Naive thymus-derived CD4-positive, alpha-beta T cell (primary cell): ENCODE data around the gene HOXB8. TPM values are rescaled to one million over a fixed set of nuclear protein-coding genes. Genes with fewer than 3 reads are reported as not detected.

Source experiments
- ATAC-seq: fragments of 150-1000 bp; cut with Tn5 transposase; 2 replicates; pipeline ENCODE4 v1.10.0; 2021; ENCODE audit warnings: mild to moderate bottlenecking, moderate library complexity
- CTCF ChIA-PET: fragments of 350-600 bp; sonication (Branson Sonifier 250); formaldehyde crosslinking; loops from one replicate; lab custom pipeline; 2021; ENCODE audit warnings: antibody characterized with exemption; lab: Charles Lee
- POLR2A ChIA-PET: fragments of 350-600 bp; sonication (Branson Sonifier 250); formaldehyde crosslinking; loops from one replicate; lab custom pipeline; 2021; ENCODE audit warnings: antibody characterized with exemption, inconsistent platforms; lab: Charles Lee
- DNase-seq, 9 donors: peaks; one replicate each; pipeline versions ENCODE4 v3.0.0 to v3.0.0-alpha.2; 2020 to 2022; ENCODE audit warnings: mixed read lengths in 1 of 9
- H3K27ac ChIP-seq: one replicate; pipeline ENCODE4 v1.7.0; 2013; ENCODE audit warnings: mild to moderate bottlenecking, low read depth, low read length, moderate library complexity
- H3K27me3 ChIP-seq, 2 donors: one replicate each; pipeline ENCODE4 v1.7.0; 2013; ENCODE audit warnings: low read length in 2 of 2, mild to moderate bottlenecking in 2 of 2, moderate library complexity in 2 of 2; ENCODE audit not compliant: control insufficient read depth in 2 of 2, insufficient read depth in 2 of 2
- H3K36me3 ChIP-seq, 3 experiments: 1 replicate in 2 of 3; 2 replicates in 1 of 3; pipeline ENCODE4 v1.7.0; 2013; ENCODE audit warnings: low read length in 3 of 3, mild to moderate bottlenecking in 3 of 3, moderate library complexity in 1 of 3; ENCODE audit not compliant: insufficient read depth in 3 of 3, control insufficient read depth in 2 of 3
- H3K4me1 ChIP-seq, 2 donors: one replicate each; pipeline ENCODE4 v1.7.0; 2013; ENCODE audit warnings: low read length in 2 of 2, mild to moderate bottlenecking in 2 of 2, moderate library complexity in 1 of 2; ENCODE audit not compliant: control insufficient read depth in 2 of 2, insufficient read depth in 2 of 2
- H3K4me3 ChIP-seq: 2 replicates; pipeline ENCODE4 v1.7.0; 2013; ENCODE audit warnings: mild to moderate bottlenecking, low read length
- H3K9me3 ChIP-seq, 3 experiments: 1 replicate in 2 of 3; 2 replicates in 1 of 3; pipeline ENCODE4 v1.7.0; 2013; ENCODE audit warnings: low read length in 3 of 3; ENCODE audit not compliant: control insufficient read depth in 2 of 3
- H3K27ac Mint-ChIP-seq, 9 donors: one replicate each; pipeline ENCODE4 v1.8.0; 2020 to 2022; ENCODE audit warnings: mixed read lengths in 9 of 9, mild to moderate bottlenecking in 8 of 9, moderate library complexity in 5 of 9, inconsistent platforms in 2 of 9
- H3K27me3 Mint-ChIP-seq, 5 donors: one replicate each; pipeline ENCODE4 v1.8.0; 2021 to 2022; ENCODE audit warnings: mixed read lengths in 5 of 5, mild to moderate bottlenecking in 1 of 5
- H3K36me3 Mint-ChIP-seq, 5 donors: one replicate each; pipeline ENCODE4 v1.8.0; 2020 to 2022; ENCODE audit warnings: mixed read lengths in 5 of 5, mild to moderate bottlenecking in 3 of 5, inconsistent platforms in 1 of 5
- H3K4me1 Mint-ChIP-seq, 7 donors: one replicate each; pipeline ENCODE4 v1.8.0; 2020 to 2022; ENCODE audit warnings: mixed read lengths in 7 of 7, mild to moderate bottlenecking in 3 of 7, inconsistent platforms in 1 of 7
- H3K4me3 Mint-ChIP-seq, 10 donors: one replicate each; pipeline ENCODE4 v1.8.0; 2020 to 2022; ENCODE audit warnings: mild to moderate bottlenecking in 10 of 10, mixed read lengths in 10 of 10, moderate library complexity in 6 of 10, inconsistent platforms in 2 of 10
- H3K9me3 Mint-ChIP-seq, 11 donors: one replicate each; pipeline ENCODE4 v1.8.0; 2020 to 2022; ENCODE audit warnings: mixed read lengths in 11 of 11, mild to moderate bottlenecking in 4 of 11, inconsistent platforms in 1 of 11, moderate library complexity in 1 of 11
- intact Hi-C, 2 donors: fragments of 100-400 bp; cut with micrococcal nuclease; formaldehyde crosslinking; loops; one replicate each; pipeline ENCODE4 v1.15.1; 2023
- polyA plus RNA-seq, 2 donors: library from polyadenylated mRNA; unstranded; fragments of 300-500 nt; fragmentation: Illumina TruSeq; gene quantifications; one replicate each; pipeline ENCODE4 v1.2.3, GENCODE V29; 2021
- total RNA-seq, 6 experiments: library from RNA in 5 of 6; stranded (reverse) in 5 of 6; gene quantifications; 1 replicate in 5 of 6; 2 replicates in 1 of 6; pipeline ENCODE4 v1.2.3 and lab custom pipeline; 2021 to 2026

HOXB8 gene
- total and polyA plus RNA-seq, 7 experiments from 2014 or later: not detected

GRCh38 chr17:48567209-48567608 is 47.9 kb downstream of the HOXB8 start:
- Histone ChIP-seq H3K27me3 (peaks cover 0 to 4% of the 10 kb centered on the region in 2 donors), H3K9me3 (no peaks in the 10 kb centered on the region), H3K4me3 (no peak overlapping the region), H3K27ac (no peak overlapping the region), H3K36me3 (no peaks in the 10 kb centered on the region), H3K4me1 (no peaks in the 10 kb centered on the region)
- intact Hi-C loops: no loop called here
- H3K36me3 Mint-ChIP-seq: peaks cover 0 to 20% (median 0%) of the 10 kb centered on the region in 5 donors
- ATAC-seq (no peak), DNase-seq (no peak)
- no peaks in the 10 kb centered on the region for H3K9me3 Mint-ChIP-seq
- ChIA-PET CTCF (no interaction called here), POLR2A (interaction anchor here (0.6 to 2.3 kb wide), 2 partner anchors 12 to 264 kb away, joined by 4 to 7 read pairs; no protein-coding TSS in a partner anchor)
- H3K4me1 Mint-ChIP-seq: peaks cover 0 to 20% (median 9%) of the 10 kb centered on the region in 7 donors
- H3K27me3 Mint-ChIP-seq: peaks cover 4 to 26% (median 17%) of the 10 kb centered on the region in 5 donors
- H3K27ac Mint-ChIP-seq: no peak overlapping the region
- H3K4me3 Mint-ChIP-seq: no peak overlapping the region

DNA sequence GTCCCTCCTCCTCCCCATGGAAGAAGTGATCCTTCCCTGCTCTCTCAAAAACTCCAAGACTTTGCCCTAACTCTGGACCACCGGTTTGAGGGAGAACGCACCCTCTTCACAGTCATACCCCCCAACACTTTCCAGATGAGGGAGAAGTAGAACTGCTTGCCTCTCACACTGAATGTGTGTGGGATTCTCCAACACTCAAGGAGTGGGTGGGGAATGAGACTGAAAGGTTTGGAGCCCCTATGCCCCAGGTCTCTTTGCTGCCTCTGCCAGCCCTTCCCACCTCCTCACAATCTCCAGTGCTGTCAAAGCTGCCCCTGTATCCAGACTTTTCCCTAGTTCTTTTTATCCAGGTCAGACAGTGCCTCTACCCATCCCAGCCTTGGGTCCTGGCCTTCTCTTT is 48.4 kb downstream of the HOXB8 start:
- ChIA-PET POLR2A (interaction anchor here (0.7 to 2.3 kb wide), 2 partner anchors 11 to 1782 kb away, joined by 4 to 7 read pairs; no protein-coding TSS in a partner anchor), CTCF (no interaction called here)
- no peaks in the 10 kb centered on the region for H3K4me1 ChIP-seq
- Mint-ChIP-seq H3K4me1 (peaks cover 0 to 19% (median 11%) of the 10 kb centered on the region in 7 donors), H3K27ac (no peak overlapping the region), H3K4me3 (no peak overlapping the region), H3K36me3 (peaks cover 0 to 19% (median 0%) of the 10 kb centered on the region in 5 donors), H3K27me3 (peaks cover 4 to 26% (median 18%) of the 10 kb centered on the region in 5 donors), H3K9me3 (no peaks in the 10 kb centered on the region)
- H3K27me3 ChIP-seq: peaks cover 0 to 4% of the 10 kb centered on the region in 2 donors
- H3K9me3 ChIP-seq: no peaks in the 10 kb centered on the region
- no peak overlapping the region for H3K27ac ChIP-seq
- no peaks in the 10 kb centered on the region for H3K36me3 ChIP-seq
- DNase-seq (no peak), ATAC-seq (no peak)
- H3K4me3 ChIP-seq: no peak overlapping the region
- intact Hi-C loops: no loop called here

DNA sequence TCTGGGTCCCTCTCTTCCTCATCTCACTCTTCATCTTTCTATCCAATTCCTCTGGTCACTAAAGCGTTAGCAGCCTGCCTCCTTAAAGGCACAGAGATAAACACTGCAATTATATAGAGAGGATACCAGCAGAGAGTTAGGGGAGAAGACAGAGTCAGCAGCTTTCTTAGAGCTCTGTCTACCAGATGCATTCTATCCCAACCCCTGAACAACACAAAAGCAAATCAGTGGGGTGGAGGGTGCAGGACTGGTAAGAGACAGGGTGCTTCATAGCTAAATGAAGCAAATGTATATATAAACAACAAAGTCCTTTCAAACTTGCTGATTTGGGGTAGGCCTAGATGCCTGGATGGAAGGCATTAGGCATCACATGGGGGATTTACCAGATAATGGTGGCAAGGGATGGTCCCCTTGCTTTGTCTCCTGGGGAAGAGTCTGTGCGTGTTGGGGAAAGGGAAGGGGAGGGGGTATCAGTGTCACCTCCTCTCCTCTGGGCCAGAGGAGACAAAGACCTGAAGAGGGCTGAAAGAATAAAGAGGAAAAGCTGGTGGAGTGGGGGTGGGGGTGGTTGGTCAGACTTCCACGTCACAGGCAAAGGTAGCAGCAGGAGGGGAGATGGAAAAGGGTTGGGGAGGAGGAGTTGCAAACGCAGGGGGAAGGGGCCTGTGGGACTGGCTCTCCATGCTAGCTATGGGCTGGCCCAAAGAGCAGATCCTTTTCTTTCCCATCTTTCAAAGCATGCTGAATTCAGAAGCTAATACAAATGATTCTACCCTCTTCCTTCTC is 49.0 kb downstream of the HOXB8 start:
- Histone ChIP-seq H3K36me3 (no peaks in the 10 kb centered on the region), H3K27me3 (peaks cover 0 to 4% of the 10 kb centered on the region in 2 donors), H3K9me3 (no peaks in the 10 kb centered on the region), H3K27ac (no peak overlapping the region), H3K4me3 (no peak overlapping the region), H3K4me1 (no peaks in the 10 kb centered on the region)
- no peak overlapping the region for H3K4me3 Mint-ChIP-seq
- intact Hi-C loops: no loop called here
- POLR2A ChIA-PET: interaction anchor here (0.7 to 2.3 kb wide), 3 partner anchors 11 to 1783 kb away, joined by 3 to 7 read pairs (median 4); no protein-coding TSS in a partner anchor
- peaks cover 0 to 16% (median 0%) of the 10 kb centered on the region in 5 donors for H3K36me3 Mint-ChIP-seq
- DNase-seq (no peak), ATAC-seq (no peak)
- CTCF ChIA-PET: interaction anchor here (0.7 kb wide), 1 partner anchor 796 kb away, joined by 3 read pairs; no protein-coding TSS in a partner anchor
- H3K27me3 Mint-ChIP-seq: peaks cover 4 to 32% (median 20%) of the 10 kb centered on the region in 5 donors
- peaks cover 0 to 20% (median 11%) of the 10 kb centered on the region in 7 donors for H3K4me1 Mint-ChIP-seq
- no peak overlapping the region for H3K27ac Mint-ChIP-seq
- H3K9me3 Mint-ChIP-seq: no peaks in the 10 kb centered on the region

- H3K27ac Mint-ChIP-seq: no peak overlapping the region
- peaks cover 0 to 1% (median 0%) of the 10 kb centered on the region in 11 donors for H3K9me3 Mint-ChIP-seq
- H3K4me3 ChIP-seq: no peak overlapping the region
- ATAC-seq: no peak
- H3K36me3 Mint-ChIP-seq: peaks cover 0 to 16% (median 0%) of the 10 kb centered on the region in 5 donors
- intact Hi-C loops: no loop called here
- peak overlapping the region in 5 of 10 donors; percentile 14 to 52 (median 33) for H3K4me3 Mint-ChIP-seq
- ChIA-PET POLR2A (interaction anchor here (2.3 kb wide), 1 partner anchor 10 kb away, joined by 7 read pairs; no protein-coding TSS in a partner anchor), CTCF (no interaction called here)
- H3K4me1 Mint-ChIP-seq: peaks cover 0 to 21% (median 11%) of the 10 kb centered on the region in 7 donors
- H3K4me1 ChIP-seq: no peaks in the 10 kb centered on the region
- H3K36me3 ChIP-seq: no peaks in the 10 kb centered on the region
- no peak for DNase-seq
- H3K27me3 ChIP-seq: peaks cover 0 to 4% of the 10 kb centered on the region in 2 donors
- peaks cover 9 to 36% (median 17%) of the 10 kb centered on the region in 5 donors for H3K27me3 Mint-ChIP-seq
- H3K27ac ChIP-seq: no peak overlapping the region
- no peaks in the 10 kb centered on the region for H3K9me3 ChIP-seq
These were observed 50.0 kb downstream of the HOXB8 start for GRCh38 chr17:48565022-48565554.

DNA sequence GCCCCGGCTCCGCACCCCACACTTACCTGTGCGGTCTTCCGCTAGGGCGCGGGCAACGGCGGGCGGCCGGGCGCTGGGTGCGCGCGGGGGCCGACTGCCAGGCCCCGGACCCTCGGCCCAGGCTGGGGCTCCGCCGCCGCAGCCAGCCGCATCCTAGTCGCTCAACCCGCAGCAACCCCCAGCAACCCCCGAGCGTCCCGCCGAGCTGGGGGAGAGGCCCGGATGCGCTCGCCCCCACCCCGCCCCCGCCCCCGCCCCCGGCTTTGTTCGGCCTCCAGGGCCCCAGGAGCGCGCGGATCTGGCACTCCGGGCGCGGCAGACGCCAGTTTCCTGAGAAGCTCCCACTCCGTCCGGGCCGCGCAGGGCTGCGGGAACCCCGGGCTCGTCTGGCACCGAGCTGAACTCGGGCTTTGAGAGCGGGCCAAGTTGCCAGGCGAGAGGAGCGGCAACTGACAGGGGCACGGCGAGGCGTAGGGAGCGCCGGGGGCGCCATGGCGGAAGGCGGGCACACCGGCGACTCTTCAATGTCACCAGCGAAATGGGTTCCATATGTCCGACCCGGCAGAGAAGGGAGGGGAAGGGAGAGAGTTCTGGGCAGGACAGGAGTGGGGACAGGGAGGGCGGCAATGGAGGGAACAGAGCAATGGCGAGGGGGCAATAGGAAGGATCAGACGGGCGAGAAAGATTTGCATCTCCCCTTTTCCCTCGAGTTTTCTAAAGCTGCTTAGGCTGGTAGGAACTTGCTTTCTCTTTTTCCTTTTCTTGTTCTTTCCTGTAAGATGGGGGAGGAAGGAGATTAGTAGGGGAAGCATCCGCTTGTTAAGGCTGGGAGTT is 50.7 kb downstream of the HOXB8 start:
- CTCF ChIA-PET: no interaction called here
- no peaks in the 10 kb centered on the region for H3K4me1 ChIP-seq
- H3K36me3 ChIP-seq: no peaks in the 10 kb centered on the region
- POLR2A ChIA-PET: no interaction called here
- H3K27me3 ChIP-seq: peaks cover 0 to 4% of the 10 kb centered on the region in 2 donors
- H3K9me3 Mint-ChIP-seq: peaks cover 0 to 1% (median 0%) of the 10 kb centered on the region in 11 donors
- H3K4me3 Mint-ChIP-seq: peak overlapping the region in 6 of 10 donors; percentile 14 to 54 (median 42)
- DNase-seq (no peak), ATAC-seq (peak; percentile 14)
- H3K27ac Mint-ChIP-seq: no peak overlapping the region
- no peak overlapping the region for H3K27ac ChIP-seq
- peaks cover 0 to 16% (median 0%) of the 10 kb centered on the region in 5 donors for H3K36me3 Mint-ChIP-seq
- H3K4me3 ChIP-seq: no peak overlapping the region
- peaks cover 0 to 21% (median 11%) of the 10 kb centered on the region in 7 donors for H3K4me1 Mint-ChIP-seq
- intact Hi-C loops: no loop called here
- no peaks in the 10 kb centered on the region for H3K9me3 ChIP-seq
- H3K27me3 Mint-ChIP-seq: peaks cover 9 to 34% (median 12%) of the 10 kb centered on the region in 5 donors

GRCh38 chr17:48563867-48564187 is 51.3 kb downstream of the HOXB8 start:
- H3K9me3 ChIP-seq: no peaks in the 10 kb centered on the region
- ChIA-PET POLR2A (interaction anchor here (1.1 kb wide), 1 partner anchor 17 kb away, joined by 3 read pairs; no protein-coding TSS in a partner anchor), CTCF (no interaction called here)
- Mint-ChIP-seq H3K9me3 (peaks cover 0 to 1% (median 0%) of the 10 kb centered on the region in 11 donors), H3K4me1 (peaks cover 0 to 16% (median 8%) of the 10 kb centered on the region in 7 donors), H3K27ac (peak overlapping the region in 1 of 9 donors; percentile 37), H3K36me3 (peaks cover 0 to 14% (median 0%) of the 10 kb centered on the region in 5 donors), H3K4me3 (peak overlapping the region in 6 of 10 donors; percentile 12 to 54 (median 48)), H3K27me3 (peaks cover 9 to 39% (median 12%) of the 10 kb centered on the region in 5 donors)
- no peak for DNase-seq
- peaks cover 0 to 1% of the 10 kb centered on the region in 2 donors for H3K27me3 ChIP-seq
- no peaks in the 10 kb centered on the region for H3K36me3 ChIP-seq
- no peak overlapping the region for H3K27ac ChIP-seq
- intact Hi-C loops: no loop called here
- no peak overlapping the region for H3K4me3 ChIP-seq
- no peaks in the 10 kb centered on the region for H3K4me1 ChIP-seq
- ATAC-seq: no peak
